NK-92 treated with Interleukin-12 subunit alpha and Interleukin-12 subunit beta, amount 100 ng/mL, for 24 hours (cell line): ENCODE results near the gene SPACA5B.
"Not testable (repeated sequence)": the region's sequence is repeated elsewhere in the genome, so short reads cannot be mapped to it uniquely, and the experiment has no call there.

Source experiments
- DNase-seq: peaks from one replicate; lab custom pipeline; 2025; lab: John Stamatoyannopoulos, UW

The SPACA5B gene

GRCh38 chrX:48130326-48130725 lies at the start of gene SPACA5B:
Gene SPACA5B (plus strand): TSS chrX:48130626. CDS start chrX:48130688, 62 bp downstream.
- not testable (repeated sequence) for DNase-seq

GRCh38 chrX:48083212-48083611 lies 47.2 kb upstream of the SPACA5B start:
- peak; percentile 7 for DNase-seq

GRCh38 chrX:48083706-48084105 lies 46.7 kb upstream of the SPACA5B start:
- DNase-seq, result no peak

- no peak for DNase-seq
Measured at GRCh38 chrX:48086082-48086481, 44.3 kb upstream of the SPACA5B start.

GRCh38 chrX:48090123-48090522 lies 40.3 kb upstream of the SPACA5B start:
- DNase-seq, result no peak

GRCh38 chrX:48092558-48092957 lies 37.9 kb upstream of the SPACA5B start:
- DNase-seq, result not testable (repeated sequence)

- no peak for DNase-seq
Measured at GRCh38 chrX:48101443-48101842, 29.0 kb upstream of the SPACA5B start.

GRCh38 chrX:48102874-48103374 lies 27.5 kb upstream of the SPACA5B start:
- no peak for DNase-seq

- no peak for DNase-seq
Measured at GRCh38 chrX:48107717-48108116, 22.7 kb upstream of the SPACA5B start.

- not testable (repeated sequence) for DNase-seq
Measured at GRCh38 chrX:48125286-48125685, 5.1 kb upstream of the SPACA5B start.

- DNase-seq, result not testable (repeated sequence)
Measured at GRCh38 chrX:48132308-48132844, 1.9 kb downstream of the SPACA5B start.

- not testable (repeated sequence) for DNase-seq
Measured at GRCh38 chrX:48139076-48139475, 8.7 kb downstream of the SPACA5B start.

GRCh38 chrX:48141810-48142508 lies 11.5 kb downstream of the SPACA5B start:
- not testable (repeated sequence) for DNase-seq

- not testable (repeated sequence) for DNase-seq
Measured at GRCh38 chrX:48142697-48143096, 12.3 kb downstream of the SPACA5B start.

GRCh38 chrX:48153769-48154168 lies 23.3 kb downstream of the SPACA5B start:
- no peak for DNase-seq

GRCh38 chrX:48154796-48155195 lies 24.4 kb downstream of the SPACA5B start:
- DNase-seq, result no peak

- no peak for DNase-seq
Measured at GRCh38 chrX:48156014-48156413, 25.6 kb downstream of the SPACA5B start.

- DNase-seq, result no peak
Measured at GRCh38 chrX:48165241-48165640, 34.8 kb downstream of the SPACA5B start.

- DNase-seq, result not testable (repeated sequence)
Measured at GRCh38 chrX:48166322-48166721, 35.9 kb downstream of the SPACA5B start.

- DNase-seq, result no peak
Measured at GRCh38 chrX:48179691-48180090, 49.3 kb downstream of the SPACA5B start.

- DNase-seq, result no peak
Measured at GRCh38 chrX:48180811-48181210, 50.4 kb downstream of the SPACA5B start.

GRCh38 chrX:48181882-48182281 lies 51.5 kb downstream of the SPACA5B start:
- DNase-seq, result not testable (repeated sequence)
